KMS-11 (cell line): ENCODE data around the gene PDK1.

Experiments used
- H2AFZ ChIP-seq: fragments of 200-600 bp; sonication (generic); 2 replicates; pipeline ENCODE4 v1.6.1; 2016; ENCODE audit warnings: antibody characterized with exemption, mixed run types, low read depth
- H3K27ac ChIP-seq: fragments of 200-600 bp; sonication (generic); 2 replicates; pipeline ENCODE4 v1.6.1; 2016; ENCODE audit warnings: mild to moderate bottlenecking, mixed run types
- H3K27me3 ChIP-seq: fragments of 200-600 bp; sonication (generic); 2 replicates; pipeline ENCODE4 v1.6.1; 2017; ENCODE audit warnings: mild to moderate bottlenecking, low read depth, mixed run types, moderate library complexity; ENCODE audit not compliant: insufficient read depth
- H3K36me3 ChIP-seq: fragments of 200-600 bp; sonication (generic); 2 replicates; pipeline ENCODE4 v1.6.1; 2017; ENCODE audit warnings: mild to moderate bottlenecking, mixed run types; ENCODE audit not compliant: insufficient read depth
- H3K4me1 ChIP-seq: fragments of 200-600 bp; sonication (generic); 2 replicates; pipeline ENCODE4 v1.6.1; 2016; ENCODE audit warnings: mild to moderate bottlenecking, low read depth, mixed run types; ENCODE audit not compliant: poor library complexity, severe bottlenecking
- H3K4me2 ChIP-seq: fragments of 200-600 bp; sonication (generic); 2 replicates; pipeline ENCODE4 v1.7.0; 2016; ENCODE audit warnings: mild to moderate bottlenecking, mixed run types
- H3K4me3 ChIP-seq: fragments of 200-600 bp; sonication (generic); IDR thresholded peaks from 2 replicates; pipeline ENCODE4 v1.6.1; 2017; ENCODE audit warnings: low read depth, low read length, mixed read lengths; ENCODE audit not compliant: insufficient read depth
- H3K79me2 ChIP-seq: fragments of 200-600 bp; sonication (generic); 2 replicates; pipeline ENCODE4 v1.6.1; 2016; ENCODE audit warnings: low read depth, mixed run types; ENCODE audit not compliant: insufficient read depth
- H3K9ac ChIP-seq: fragments of 200-600 bp; sonication (generic); 2 replicates; pipeline ENCODE4 v1.6.1; 2016; ENCODE audit warnings: mild to moderate bottlenecking, mixed run types
- H4K20me1 ChIP-seq: fragments of 200-600 bp; sonication (generic); 2 replicates; pipeline ENCODE4 v1.6.1; 2016; ENCODE audit warnings: mild to moderate bottlenecking, mixed run types; ENCODE audit not compliant: insufficient read depth
- TF ChIP-seq, protein P1 (sequence below): fragments of 200-600 bp; sonication (generic); conservative IDR thresholded peaks from 2 replicates; pipeline ENCODE4 v1.6.1; 2017; ENCODE audit warnings: low read depth, mild to moderate bottlenecking, antibody characterized with exemption, low read length, moderate library complexity, mixed read lengths

PDK1 gene

GRCh38 chr2:172624996-172625395 is 69.1 kb downstream of the PDK1 start:
- no peaks in the 10 kb centered on the region for H3K36me3 ChIP-seq
- TF ChIP-seq, protein P1, sequence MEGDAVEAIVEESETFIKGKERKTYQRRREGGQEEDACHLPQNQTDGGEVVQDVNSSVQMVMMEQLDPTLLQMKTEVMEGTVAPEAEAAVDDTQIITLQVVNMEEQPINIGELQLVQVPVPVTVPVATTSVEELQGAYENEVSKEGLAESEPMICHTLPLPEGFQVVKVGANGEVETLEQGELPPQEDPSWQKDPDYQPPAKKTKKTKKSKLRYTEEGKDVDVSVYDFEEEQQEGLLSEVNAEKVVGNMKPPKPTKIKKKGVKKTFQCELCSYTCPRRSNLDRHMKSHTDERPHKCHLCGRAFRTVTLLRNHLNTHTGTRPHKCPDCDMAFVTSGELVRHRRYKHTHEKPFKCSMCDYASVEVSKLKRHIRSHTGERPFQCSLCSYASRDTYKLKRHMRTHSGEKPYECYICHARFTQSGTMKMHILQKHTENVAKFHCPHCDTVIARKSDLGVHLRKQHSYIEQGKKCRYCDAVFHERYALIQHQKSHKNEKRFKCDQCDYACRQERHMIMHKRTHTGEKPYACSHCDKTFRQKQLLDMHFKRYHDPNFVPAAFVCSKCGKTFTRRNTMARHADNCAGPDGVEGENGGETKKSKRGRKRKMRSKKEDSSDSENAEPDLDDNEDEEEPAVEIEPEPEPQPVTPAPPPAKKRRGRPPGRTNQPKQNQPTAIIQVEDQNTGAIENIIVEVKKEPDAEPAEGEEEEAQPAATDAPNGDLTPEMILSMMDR = no peak

GRCh38 chr2:172627181-172627580 is 71.3 kb downstream of the PDK1 start:
- Histone ChIP-seq H3K4me1 (no peaks in the 10 kb centered on the region), H3K9ac (no peak overlapping the region), H3K4me2 (no peak overlapping the region), H3K79me2 (no peaks in the 10 kb centered on the region), H3K4me3 (no peak overlapping the region), H3K27ac (no peak overlapping the region), H2AFZ (no peak overlapping the region), H3K27me3 (no peaks in the 10 kb centered on the region), H4K20me1 (no peaks in the 10 kb centered on the region), H3K36me3 (no peaks in the 10 kb centered on the region)
- TF ChIP-seq, protein P1 = no peak

More at GRCh38 chr2:172624996-172625395, 69.1 kb downstream of the PDK1 start:
- Histone ChIP-seq H3K27me3 (no peaks in the 10 kb centered on the region), H4K20me1 (no peaks in the 10 kb centered on the region), H3K4me3 (no peak overlapping the region), H3K4me2 (no peak overlapping the region), H2AFZ (no peak overlapping the region), H3K4me1 (no peaks in the 10 kb centered on the region), H3K9ac (no peak overlapping the region), H3K79me2 (no peaks in the 10 kb centered on the region), H3K27ac (no peak overlapping the region)

GRCh38 chr2:172628085-172628484 is 72.2 kb downstream of the PDK1 start:
- Histone ChIP-seq H3K27ac (no peak overlapping the region), H3K4me3 (no peak overlapping the region), H3K4me2 (no peak overlapping the region), H3K36me3 (no peaks in the 10 kb centered on the region), H4K20me1 (no peaks in the 10 kb centered on the region), H3K4me1 (no peaks in the 10 kb centered on the region), H3K9ac (no peak overlapping the region), H3K27me3 (no peaks in the 10 kb centered on the region), H3K79me2 (no peaks in the 10 kb centered on the region), H2AFZ (no peak overlapping the region)
- TF ChIP-seq, protein P1 = no peak

- TF ChIP-seq, protein P1 = no peak
- H3K79me2 ChIP-seq = no peaks in the 10 kb centered on the region
- H3K27ac ChIP-seq = no peak overlapping the region
- H2AFZ ChIP-seq = no peak overlapping the region
- no peaks in the 10 kb centered on the region for H3K36me3 ChIP-seq
- no peak overlapping the region for H3K4me2 ChIP-seq
- H4K20me1 ChIP-seq = no peaks in the 10 kb centered on the region
- H3K27me3 ChIP-seq = no peaks in the 10 kb centered on the region
- no peaks in the 10 kb centered on the region for H3K4me1 ChIP-seq
- H3K9ac ChIP-seq = no peak overlapping the region
- H3K4me3 ChIP-seq = no peak overlapping the region
Measured at GRCh38 chr2:172629586-172629985, 73.7 kb downstream of the PDK1 start.
